ENCODE results near the gene CDK5RAP3. TPM values are rescaled to one million over a fixed set of nuclear protein-coding genes. Genes with fewer than 3 reads are reported as not detected.

The CDK5RAP3 gene
- total RNA-seq, 4 donors from 2014 or later = 43.9 to 70.2 (median 58.4) TPM

- Histone ChIP-seq H3K27ac (replicated peaks in 1 of 4) (no peak overlapping the region), H3K4me1 (peaks cover 0 to 13% (median 12%) of the 10 kb centered on the region in 4 donors), H3K27me3 (peaks cover 0 to 2% (median 0%) of the 10 kb centered on the region in 4 donors), H3K36me3 (no peaks in the 10 kb centered on the region), H3K4me3 (no peak overlapping the region), H3K9me3 (no peaks in the 10 kb centered on the region)
- WGBS = 100% methylated on average over 1 of the region's 1 CpG
- no peak for TF ChIP-seq POLR2A (IDR thresholded peaks at IDR 0.05; ENCODE audit: low read depth)
- no peak for TF ChIP-seq EP300 (IDR thresholded peaks at IDR 0.05)
- intact Hi-C loops (cut with DNase I) = no loop called here
- DNase-seq (ENCODE audit: extremely low spot score) = no peak
Measured at GRCh38 chr17:47989700-47990099, 18.8 kb downstream of the CDK5RAP3 start.

- H3K9me3 ChIP-seq = no peaks in the 10 kb centered on the region
- no peaks in the 10 kb centered on the region for H3K36me3 ChIP-seq
- DNase-seq (ENCODE audit: extremely low spot score) = no peak
- no peak overlapping the region for H3K4me3 ChIP-seq
- 47% methylated on average over 6 of the region's 14 CpGs for WGBS
- H3K27me3 ChIP-seq = peaks cover 0 to 17% (median 0%) of the 10 kb centered on the region in 4 donors
- no peak overlapping the region for H3K27ac ChIP-seq (replicated peaks in 1 of 4)
- H3K4me1 ChIP-seq = peaks cover 0 to 13% (median 12%) of the 10 kb centered on the region in 4 donors
- TF ChIP-seq, protein P1, sequence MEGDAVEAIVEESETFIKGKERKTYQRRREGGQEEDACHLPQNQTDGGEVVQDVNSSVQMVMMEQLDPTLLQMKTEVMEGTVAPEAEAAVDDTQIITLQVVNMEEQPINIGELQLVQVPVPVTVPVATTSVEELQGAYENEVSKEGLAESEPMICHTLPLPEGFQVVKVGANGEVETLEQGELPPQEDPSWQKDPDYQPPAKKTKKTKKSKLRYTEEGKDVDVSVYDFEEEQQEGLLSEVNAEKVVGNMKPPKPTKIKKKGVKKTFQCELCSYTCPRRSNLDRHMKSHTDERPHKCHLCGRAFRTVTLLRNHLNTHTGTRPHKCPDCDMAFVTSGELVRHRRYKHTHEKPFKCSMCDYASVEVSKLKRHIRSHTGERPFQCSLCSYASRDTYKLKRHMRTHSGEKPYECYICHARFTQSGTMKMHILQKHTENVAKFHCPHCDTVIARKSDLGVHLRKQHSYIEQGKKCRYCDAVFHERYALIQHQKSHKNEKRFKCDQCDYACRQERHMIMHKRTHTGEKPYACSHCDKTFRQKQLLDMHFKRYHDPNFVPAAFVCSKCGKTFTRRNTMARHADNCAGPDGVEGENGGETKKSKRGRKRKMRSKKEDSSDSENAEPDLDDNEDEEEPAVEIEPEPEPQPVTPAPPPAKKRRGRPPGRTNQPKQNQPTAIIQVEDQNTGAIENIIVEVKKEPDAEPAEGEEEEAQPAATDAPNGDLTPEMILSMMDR (IDR thresholded peaks at IDR 0.05) = no peak
- TF ChIP-seq EP300 (IDR thresholded peaks at IDR 0.05) (no peak), POLR2A (IDR thresholded peaks at IDR 0.05; ENCODE audit: low read depth) (no peak), POLR2AphosphoS5 (IDR thresholded peaks at IDR 0.05) (no peak)
- intact Hi-C loops (cut with DNase I) = no loop called here
Measured at GRCh38 chr17:47990962-47991731, 20.2 kb downstream of the CDK5RAP3 start.

DNA sequence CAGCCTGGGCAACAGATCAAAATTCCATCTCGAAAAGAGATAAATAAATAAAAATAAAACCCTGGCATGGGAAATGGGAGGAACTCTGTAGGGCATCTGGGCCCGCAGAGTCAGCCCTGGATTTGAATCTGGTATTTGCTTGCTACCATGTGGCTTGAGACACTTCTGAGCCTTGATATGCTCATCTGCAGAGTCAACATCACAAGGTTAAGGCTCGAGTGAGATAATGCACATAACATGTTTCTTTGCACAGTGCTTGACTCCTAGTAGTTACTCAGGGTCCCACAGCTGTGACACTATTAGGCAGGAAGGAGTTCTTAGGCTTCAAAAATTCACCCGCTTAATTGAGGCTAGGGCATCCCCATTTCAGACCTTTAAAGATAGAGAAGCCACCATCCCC lies 21.3 kb downstream of the CDK5RAP3 start:
- no peaks in the 10 kb centered on the region for H3K36me3 ChIP-seq
- TF ChIP-seq, protein P1 (IDR thresholded peaks at IDR 0.05) = no peak
- TF ChIP-seq POLR2A (IDR thresholded peaks at IDR 0.05; ENCODE audit: low read depth) = no peak
- WGBS = 75% methylated on average over 4 of the region's 4 CpGs
- no peak for DNase-seq (ENCODE audit: extremely low spot score)
- H3K4me3 ChIP-seq = no peak overlapping the region
- intact Hi-C loops (cut with DNase I) = no loop called here
- no peak overlapping the region for H3K27ac ChIP-seq (replicated peaks in 1 of 4)
- no peaks in the 10 kb centered on the region for H3K9me3 ChIP-seq
- H3K27me3 ChIP-seq = peaks cover 0 to 28% (median 0%) of the 10 kb centered on the region in 4 donors
- peaks cover 0 to 9% (median 8%) of the 10 kb centered on the region in 4 donors for H3K4me1 ChIP-seq

GRCh38 chr17:47993031-47993564 lies 22.2 kb downstream of the CDK5RAP3 start:
- Histone ChIP-seq H3K9me3 (no peaks in the 10 kb centered on the region), H3K36me3 (no peaks in the 10 kb centered on the region), H3K4me1 (peaks cover 0 to under 1% (median 0%) of the 10 kb centered on the region in 4 donors), H3K27me3 (peaks cover 0 to 36% (median 0%) of the 10 kb centered on the region in 4 donors), H3K4me3 (no peak overlapping the region), H3K27ac (replicated peaks in 1 of 4) (no peak overlapping the region)
- no peak for TF ChIP-seq POLR2A (IDR thresholded peaks at IDR 0.05; ENCODE audit: low read depth)
- TF ChIP-seq, protein P1 (IDR thresholded peaks at IDR 0.05) = no peak
- TF ChIP-seq EP300 (IDR thresholded peaks at IDR 0.05) = no peak
- TF ChIP-seq POLR2AphosphoS5 (IDR thresholded peaks at IDR 0.05) = no peak
- intact Hi-C loops (cut with DNase I) = no loop called here
- no peak for DNase-seq (ENCODE audit: extremely low spot score)
- WGBS = 68% methylated on average over 9 of the region's 9 CpGs

DNA sequence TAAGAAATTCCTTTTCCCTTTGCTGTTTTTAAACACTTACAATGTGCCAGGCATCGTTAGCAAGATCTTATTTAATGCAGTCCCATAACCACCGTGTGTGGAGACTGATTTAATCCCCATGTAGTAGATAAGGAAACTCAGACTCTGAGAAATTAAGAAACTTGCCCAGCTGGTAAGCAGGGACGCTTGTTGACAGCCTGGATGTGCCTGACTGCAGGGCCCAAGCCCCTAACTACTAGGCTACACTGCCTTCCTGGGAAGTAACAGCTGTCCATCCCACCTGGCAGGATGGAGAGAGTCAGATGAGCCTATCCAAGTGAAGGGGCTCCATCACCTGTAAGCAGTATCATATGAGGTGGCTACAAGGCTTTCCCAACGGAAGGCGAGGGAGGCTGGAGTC lies 23.1 kb downstream of the CDK5RAP3 start:
- no peak overlapping the region for H3K27ac ChIP-seq (replicated peaks in 1 of 4)
- H3K4me3 ChIP-seq = no peak overlapping the region
- H3K27me3 ChIP-seq = peaks cover 0 to 41% (median 0%) of the 10 kb centered on the region in 4 donors
- 86% methylated on average over 5 of the region's 5 CpGs for WGBS
- TF ChIP-seq, protein P1 (IDR thresholded peaks at IDR 0.05) = no peak
- no peak for TF ChIP-seq POLR2AphosphoS5 (IDR thresholded peaks at IDR 0.05)
- TF ChIP-seq POLR2A (IDR thresholded peaks at IDR 0.05; ENCODE audit: low read depth) = no peak
- no peak for TF ChIP-seq EP300 (IDR thresholded peaks at IDR 0.05)
- intact Hi-C loops (cut with DNase I) = no loop called here
- no peaks in the 10 kb centered on the region for H3K4me1 ChIP-seq
- no peaks in the 10 kb centered on the region for H3K36me3 ChIP-seq
- no peak for DNase-seq (ENCODE audit: extremely low spot score)
- no peaks in the 10 kb centered on the region for H3K9me3 ChIP-seq
